Omental fat pad (tissue), 4 donors: ENCODE results near the gene USP22. TPM values are rescaled to one million over a fixed set of nuclear protein-coding genes. Genes with fewer than 3 reads are reported as not detected.

Experiments
- ATAC-seq: fragments of 150-250 bp; one replicate; pipeline ENCODE4 v1.9.1; 2016; ENCODE audit warnings: mild to moderate bottlenecking, moderate library complexity; ENCODE audit not compliant: low FRiP score
- DNase-seq: peaks from one replicate; pipeline ENCODE4 v3.0.0-alpha.2; 2019; ENCODE audit warnings: low spot score
- total RNA-seq, 4 donors: library from RNA; depleted of rRNA; stranded (reverse); fragments of >200 nt; gene quantifications; one replicate each; pipeline ENCODE4 v1.1.0, GENCODE V29; 2016
- TF ChIP-seq, protein P1 (sequence below), 3 donors: fragments of 450-650 bp; IDR thresholded peaks; one replicate each; pipeline ENCODE4 v1.5.1; 2016 to 2017; ENCODE audit warnings: antibody characterized with exemption in 3 of 3, mild to moderate bottlenecking in 3 of 3, moderate library complexity in 2 of 3

USP22 gene
- total RNA-seq, 4 donors from 2014 or later: 99.1 to 121 (median 109) TPM

DNA sequence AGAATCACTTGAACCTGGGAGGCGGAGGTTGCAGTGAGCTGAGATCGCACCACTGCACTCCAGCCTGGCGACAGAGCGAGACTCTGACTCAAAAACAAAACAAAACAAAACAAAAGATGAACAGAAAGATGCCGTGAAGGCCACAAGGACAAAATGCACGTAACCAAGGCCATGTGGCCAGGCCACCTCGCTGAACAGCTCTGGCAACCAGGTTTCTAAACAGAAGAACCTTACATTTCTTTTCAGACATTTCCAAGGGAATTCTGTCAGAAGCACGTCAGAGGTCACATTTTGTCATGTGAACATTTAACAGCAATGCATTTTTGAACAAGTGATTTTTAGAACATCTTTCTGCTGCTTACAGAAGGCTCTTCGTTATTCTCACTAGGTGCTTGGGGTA lies 28.8 kb downstream of the USP22 start:
- ATAC-seq (no peak), DNase-seq (no peak)
- TF ChIP-seq, protein P1, sequence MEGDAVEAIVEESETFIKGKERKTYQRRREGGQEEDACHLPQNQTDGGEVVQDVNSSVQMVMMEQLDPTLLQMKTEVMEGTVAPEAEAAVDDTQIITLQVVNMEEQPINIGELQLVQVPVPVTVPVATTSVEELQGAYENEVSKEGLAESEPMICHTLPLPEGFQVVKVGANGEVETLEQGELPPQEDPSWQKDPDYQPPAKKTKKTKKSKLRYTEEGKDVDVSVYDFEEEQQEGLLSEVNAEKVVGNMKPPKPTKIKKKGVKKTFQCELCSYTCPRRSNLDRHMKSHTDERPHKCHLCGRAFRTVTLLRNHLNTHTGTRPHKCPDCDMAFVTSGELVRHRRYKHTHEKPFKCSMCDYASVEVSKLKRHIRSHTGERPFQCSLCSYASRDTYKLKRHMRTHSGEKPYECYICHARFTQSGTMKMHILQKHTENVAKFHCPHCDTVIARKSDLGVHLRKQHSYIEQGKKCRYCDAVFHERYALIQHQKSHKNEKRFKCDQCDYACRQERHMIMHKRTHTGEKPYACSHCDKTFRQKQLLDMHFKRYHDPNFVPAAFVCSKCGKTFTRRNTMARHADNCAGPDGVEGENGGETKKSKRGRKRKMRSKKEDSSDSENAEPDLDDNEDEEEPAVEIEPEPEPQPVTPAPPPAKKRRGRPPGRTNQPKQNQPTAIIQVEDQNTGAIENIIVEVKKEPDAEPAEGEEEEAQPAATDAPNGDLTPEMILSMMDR (IDR thresholded peaks at IDR 0.05): no peak

DNA sequence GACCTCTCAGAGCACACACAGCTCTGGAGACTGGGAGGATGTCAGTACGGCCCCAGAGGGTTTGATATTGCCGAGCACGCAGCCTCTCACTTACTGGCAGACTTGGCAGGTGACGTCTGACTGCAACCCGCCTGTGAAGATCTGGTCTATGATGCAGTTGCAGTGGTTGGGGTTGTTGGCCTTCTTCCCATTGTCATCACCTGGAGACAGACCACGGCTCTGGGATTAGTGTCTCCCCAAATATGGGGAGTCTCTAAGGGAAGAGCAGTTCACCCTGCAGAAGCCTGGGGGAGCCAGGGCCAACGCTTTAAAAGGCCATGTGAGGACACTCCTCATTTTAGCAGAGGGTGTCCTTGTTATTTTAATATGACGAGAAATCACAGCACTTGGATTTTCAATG lies 30.1 kb downstream of the USP22 start:
- no peak for DNase-seq
- no peak for ATAC-seq

DNA sequence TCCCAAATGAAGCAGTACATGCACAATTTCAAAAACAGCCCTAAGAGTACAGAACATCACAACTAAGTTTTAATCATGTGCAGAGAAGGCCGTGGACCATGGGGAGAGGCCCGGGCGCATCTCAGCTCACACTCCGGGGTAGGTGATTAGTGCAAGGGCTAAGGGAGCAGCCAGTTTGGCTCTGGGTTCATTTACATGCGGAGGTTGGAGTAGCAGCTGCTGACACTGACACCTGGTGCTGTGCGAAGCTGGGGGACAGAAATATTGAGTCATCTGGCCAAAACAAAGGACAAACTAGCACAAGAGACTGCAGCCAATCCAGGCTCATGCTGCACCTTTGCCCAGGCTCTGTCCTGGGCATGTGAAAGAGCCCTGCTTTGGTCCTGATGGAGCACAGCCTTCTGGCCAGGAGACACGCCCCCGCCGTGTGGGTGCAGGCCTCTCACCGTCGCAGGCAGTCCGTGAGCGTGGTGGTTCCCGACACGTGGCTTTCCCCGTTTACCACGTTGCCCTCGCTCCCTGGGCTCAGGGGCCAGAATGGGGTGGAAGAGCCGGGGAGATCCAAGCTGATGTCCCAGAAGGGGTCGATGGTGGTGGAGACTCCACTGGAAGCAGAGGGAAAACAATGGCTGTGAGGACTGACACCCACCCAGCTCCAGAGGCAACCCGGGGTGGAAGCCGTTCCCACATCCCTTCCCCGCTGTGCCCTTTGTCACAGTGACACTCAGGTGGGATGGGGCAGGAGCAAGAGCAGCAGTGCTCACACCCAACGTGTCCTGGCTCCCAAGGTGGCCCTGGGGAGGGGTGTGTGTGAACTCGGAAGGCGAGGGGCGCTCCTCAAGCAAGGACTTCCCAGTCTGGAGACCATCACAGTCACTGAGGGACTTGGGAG lies 31.9 kb downstream of the USP22 start:
- ATAC-seq (no peak), DNase-seq (no peak)
- TF ChIP-seq, protein P1 (IDR thresholded peaks at IDR 0.05): no peak

More for the DNA sequence above, 30.1 kb downstream of the USP22 start:
- TF ChIP-seq, protein P1 (IDR thresholded peaks at IDR 0.05): no peak

DNA sequence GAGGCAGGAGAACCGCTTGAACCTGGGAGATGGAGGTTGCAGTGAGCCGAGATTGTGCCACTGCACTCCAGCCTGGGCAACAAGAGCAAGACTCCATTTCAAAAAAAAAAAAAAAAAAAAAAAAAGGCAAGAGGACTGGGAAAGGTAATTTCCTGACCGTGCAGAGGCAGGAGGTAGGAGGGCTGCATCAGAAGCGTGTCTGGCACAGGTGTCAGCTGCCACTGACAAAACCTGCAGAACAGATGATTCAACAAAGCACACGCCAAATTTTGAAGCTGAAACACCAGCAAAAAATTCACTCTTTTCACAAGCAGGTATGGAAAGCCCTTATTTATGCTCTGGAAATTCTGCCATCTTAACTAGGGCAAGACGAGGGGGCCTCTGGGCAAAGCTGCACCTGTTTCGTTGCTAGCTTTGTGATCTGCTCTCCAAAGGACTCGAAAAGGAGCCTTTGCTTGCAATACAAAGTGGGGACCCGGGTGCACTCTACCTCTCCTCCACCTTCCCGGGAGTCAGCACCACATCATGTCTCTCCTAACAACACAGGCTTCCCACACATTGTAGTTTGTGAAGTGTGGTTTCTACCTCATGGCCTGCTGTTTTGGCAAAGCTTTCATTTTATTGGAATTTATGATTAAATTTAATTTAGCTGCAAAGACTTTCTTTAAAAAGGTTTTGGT lies 33.7 kb downstream of the USP22 start:
- ATAC-seq (no peak), DNase-seq (no peak)
- TF ChIP-seq, protein P1 (IDR thresholded peaks at IDR 0.05): no peak

DNA sequence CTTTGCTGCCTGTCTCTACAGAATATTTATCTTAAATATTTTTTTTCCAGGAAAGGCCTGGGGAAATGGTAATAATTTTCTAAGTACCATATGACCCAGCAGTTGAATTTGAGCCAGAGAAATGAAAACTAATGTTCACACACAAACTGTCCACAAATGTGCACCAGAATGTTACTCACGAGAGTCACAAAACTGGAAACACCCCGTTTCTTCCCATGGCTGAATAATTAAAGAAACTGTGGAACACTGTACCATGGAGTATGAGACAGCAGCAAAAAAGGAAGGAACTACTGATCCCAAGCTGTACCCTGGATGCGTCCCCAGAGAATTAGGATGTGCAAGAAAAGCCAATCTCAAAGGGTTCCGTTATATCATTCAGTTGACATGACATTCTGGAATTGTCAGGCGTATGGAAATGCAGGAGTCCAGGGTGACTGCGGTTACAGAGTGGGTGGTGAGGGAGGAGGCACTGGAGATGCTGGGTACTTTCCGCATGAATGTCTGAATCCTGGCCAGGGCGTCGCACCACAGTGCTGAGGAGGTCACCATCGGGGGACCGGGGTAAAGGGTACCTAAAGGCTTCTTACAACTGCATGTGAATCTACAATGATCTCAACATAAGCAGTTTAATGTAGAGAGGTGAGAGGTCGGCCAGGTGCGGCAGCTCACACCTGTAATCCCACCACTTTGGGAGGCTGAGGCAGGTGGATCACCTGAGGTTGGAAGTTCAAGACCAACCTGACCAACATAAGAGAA lies 34.5 kb downstream of the USP22 start:
- ATAC-seq (no peak), DNase-seq (no peak)
- TF ChIP-seq, protein P1 (IDR thresholded peaks at IDR 0.05): no peak

DNA sequence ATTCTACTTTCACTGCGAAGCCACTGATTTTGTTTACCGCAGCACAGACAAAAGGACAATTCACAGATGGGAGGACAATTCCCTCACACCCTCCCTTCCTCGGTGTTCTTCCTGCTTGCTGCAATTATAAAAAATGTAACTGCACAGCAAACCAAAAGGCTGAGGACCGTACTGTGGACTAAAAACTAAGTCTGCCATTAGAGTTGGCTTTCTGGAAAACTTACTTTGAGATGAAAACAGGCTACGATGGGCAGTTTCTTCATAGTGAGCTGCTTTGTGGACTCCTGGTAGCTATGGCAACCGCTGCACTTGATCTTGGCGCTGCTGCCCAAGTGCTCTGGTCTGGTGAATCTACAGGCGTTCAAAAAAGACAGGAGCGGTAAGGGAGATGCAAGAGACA lies 35.2 kb downstream of the USP22 start:
- TF ChIP-seq, protein P1 (IDR thresholded peaks at IDR 0.05): no peak
- no peak for DNase-seq
- ATAC-seq: no peak
